DOHH2 (cell line): ENCODE measurements around the gene TDP2.

Experiments
- EZH2phosphoT487 ChIP-seq: fragments of 200-600 bp; sonication (generic); IDR thresholded peaks from 2 replicates; pipeline ENCODE4 v1.6.1; 2017; ENCODE audit warnings: borderline replicate concordance, mild to moderate bottlenecking, antibody characterized with exemption, low read length, moderate library complexity, mixed read lengths
- TF ChIP-seq, protein P1 (sequence below): fragments of 200-600 bp; sonication (generic); IDR thresholded peaks from one replicate; pipeline ENCODE4 v1.5.1; 2014; ENCODE audit warnings: antibody characterized with exemption, mild to moderate bottlenecking, low read depth, low read length; ENCODE audit not compliant: poor library complexity, severe bottlenecking

DNA sequence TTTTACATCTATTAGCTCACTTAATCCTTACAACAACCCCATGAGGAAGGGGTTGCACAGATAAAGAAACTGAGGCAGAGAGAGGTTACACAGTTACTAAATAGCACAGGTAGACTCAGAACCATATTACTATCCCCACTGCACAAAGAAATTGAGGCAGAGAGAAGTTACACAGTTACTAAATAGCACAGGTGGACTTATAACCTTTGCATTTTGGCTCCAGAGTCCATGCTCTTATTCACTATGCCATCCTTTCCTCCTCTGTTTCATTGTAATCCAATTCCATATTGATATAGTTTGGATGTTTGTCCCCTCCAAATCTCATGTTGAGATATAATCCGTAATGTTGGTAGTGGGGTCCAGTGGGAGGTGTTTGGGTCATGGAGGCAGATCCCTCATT lies 3.5 kb downstream of the TDP2 start:
- TF ChIP-seq, protein P1, sequence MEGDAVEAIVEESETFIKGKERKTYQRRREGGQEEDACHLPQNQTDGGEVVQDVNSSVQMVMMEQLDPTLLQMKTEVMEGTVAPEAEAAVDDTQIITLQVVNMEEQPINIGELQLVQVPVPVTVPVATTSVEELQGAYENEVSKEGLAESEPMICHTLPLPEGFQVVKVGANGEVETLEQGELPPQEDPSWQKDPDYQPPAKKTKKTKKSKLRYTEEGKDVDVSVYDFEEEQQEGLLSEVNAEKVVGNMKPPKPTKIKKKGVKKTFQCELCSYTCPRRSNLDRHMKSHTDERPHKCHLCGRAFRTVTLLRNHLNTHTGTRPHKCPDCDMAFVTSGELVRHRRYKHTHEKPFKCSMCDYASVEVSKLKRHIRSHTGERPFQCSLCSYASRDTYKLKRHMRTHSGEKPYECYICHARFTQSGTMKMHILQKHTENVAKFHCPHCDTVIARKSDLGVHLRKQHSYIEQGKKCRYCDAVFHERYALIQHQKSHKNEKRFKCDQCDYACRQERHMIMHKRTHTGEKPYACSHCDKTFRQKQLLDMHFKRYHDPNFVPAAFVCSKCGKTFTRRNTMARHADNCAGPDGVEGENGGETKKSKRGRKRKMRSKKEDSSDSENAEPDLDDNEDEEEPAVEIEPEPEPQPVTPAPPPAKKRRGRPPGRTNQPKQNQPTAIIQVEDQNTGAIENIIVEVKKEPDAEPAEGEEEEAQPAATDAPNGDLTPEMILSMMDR = no peak
- no peak for TF ChIP-seq EZH2phosphoT487
